OCI-LY3 (cell line): ENCODE measurements around the gene LRRC46.

ENCODE experiments used
- H2AFZ ChIP-seq: fragments of 200-600, 300-600 bp; shearing (Covaris generic); 2 replicates; pipeline ENCODE4 v1.6.0; 2014; ENCODE audit warnings: antibody characterized with exemption, low read depth, low read length
- H3K27ac ChIP-seq: fragments of 200-600, 300-600 bp; sonication (generic); 2 replicates; pipeline ENCODE4 v1.5.1; 2014; ENCODE audit warnings: mild to moderate bottlenecking, low read length, moderate library complexity, mixed read lengths
- H3K27me3 ChIP-seq: fragments of 200-600, 300-600 bp; sonication (generic); 2 replicates; pipeline ENCODE4 v1.6.1; 2014; ENCODE audit warnings: low read depth, low read length, mixed read lengths
- H3K36me3 ChIP-seq: fragments of 200-600, 300-600 bp; sonication (generic); replicated peaks from 2 replicates; pipeline ENCODE3; 2014; ENCODE audit warnings: low read depth, low read length, mixed read lengths
- H3K4me1 ChIP-seq: fragments of 300-600, 200-600 bp; sonication (generic); 2 replicates; pipeline ENCODE4 v1.6.1; 2014; ENCODE audit warnings: low read length, mixed read lengths
- H3K4me2 ChIP-seq: fragments of 200-600, 300-600 bp; sonication (generic); 2 replicates; pipeline ENCODE4 v1.6.1; 2014; ENCODE audit warnings: low read length, mixed read lengths
- H3K4me3 ChIP-seq: fragments of 300-600, 200-600 bp; sonication (generic); 2 replicates; pipeline ENCODE4 v1.5.1; 2014; ENCODE audit warnings: antibody characterized with exemption, mild to moderate bottlenecking, low read length, moderate library complexity
- H3K79me2 ChIP-seq: fragments of 300-600, 200-600 bp; shearing (Covaris generic); 2 replicates; pipeline ENCODE4 v1.6.1; 2014; ENCODE audit warnings: mild to moderate bottlenecking, low read length, mixed read lengths
- H3K9ac ChIP-seq: fragments of 300-600, 200-600 bp; shearing (Covaris generic); 2 replicates; pipeline ENCODE4 v1.6.0; 2014; ENCODE audit warnings: mild to moderate bottlenecking, low read length, moderate library complexity
- H3K9me3 ChIP-seq: fragments of 200-600, 300-600 bp; shearing (Covaris generic); 2 replicates; pipeline ENCODE4 v1.6.1; 2014; ENCODE audit warnings: low read length, mixed read lengths; ENCODE audit not compliant: insufficient read depth
- H4K20me1 ChIP-seq: fragments of 200-600, 300-600 bp; sonication (generic); 2 replicates; pipeline ENCODE4 v1.6.1; 2016; ENCODE audit warnings: low read length, mixed read lengths; ENCODE audit not compliant: insufficient read depth
- EZH2phosphoT487 ChIP-seq: fragments of 200-600 bp; shearing (Covaris generic); IDR thresholded peaks from 2 replicates; pipeline ENCODE4 v1.6.1; 2018; ENCODE audit warnings: antibody characterized with exemption, mixed run types, low read depth
- TF ChIP-seq, protein P1 (sequence below): fragments of 200-600, 300-600 bp; sonication (generic); IDR thresholded peaks from 2 replicates; pipeline ENCODE4 v1.5.1; 2014; ENCODE audit warnings: antibody characterized with exemption, low read length, low read depth

The LRRC46 gene

GRCh38 chr17:47810200-47810821 is 21.2 kb upstream of the LRRC46 start:
- H3K79me2 ChIP-seq, result no peaks in the 10 kb centered on the region
- H3K9me3 ChIP-seq, result no peaks in the 10 kb centered on the region
- H3K27ac ChIP-seq, result no peak overlapping the region
- no peak for TF ChIP-seq EZH2phosphoT487
- TF ChIP-seq, protein P1, sequence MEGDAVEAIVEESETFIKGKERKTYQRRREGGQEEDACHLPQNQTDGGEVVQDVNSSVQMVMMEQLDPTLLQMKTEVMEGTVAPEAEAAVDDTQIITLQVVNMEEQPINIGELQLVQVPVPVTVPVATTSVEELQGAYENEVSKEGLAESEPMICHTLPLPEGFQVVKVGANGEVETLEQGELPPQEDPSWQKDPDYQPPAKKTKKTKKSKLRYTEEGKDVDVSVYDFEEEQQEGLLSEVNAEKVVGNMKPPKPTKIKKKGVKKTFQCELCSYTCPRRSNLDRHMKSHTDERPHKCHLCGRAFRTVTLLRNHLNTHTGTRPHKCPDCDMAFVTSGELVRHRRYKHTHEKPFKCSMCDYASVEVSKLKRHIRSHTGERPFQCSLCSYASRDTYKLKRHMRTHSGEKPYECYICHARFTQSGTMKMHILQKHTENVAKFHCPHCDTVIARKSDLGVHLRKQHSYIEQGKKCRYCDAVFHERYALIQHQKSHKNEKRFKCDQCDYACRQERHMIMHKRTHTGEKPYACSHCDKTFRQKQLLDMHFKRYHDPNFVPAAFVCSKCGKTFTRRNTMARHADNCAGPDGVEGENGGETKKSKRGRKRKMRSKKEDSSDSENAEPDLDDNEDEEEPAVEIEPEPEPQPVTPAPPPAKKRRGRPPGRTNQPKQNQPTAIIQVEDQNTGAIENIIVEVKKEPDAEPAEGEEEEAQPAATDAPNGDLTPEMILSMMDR, result no peak
- no peak overlapping the region for H3K9ac ChIP-seq
- H3K4me2 ChIP-seq, result no peak overlapping the region
- H4K20me1 ChIP-seq, result no peaks in the 10 kb centered on the region
- H2AFZ ChIP-seq, result no peak overlapping the region
- no peaks in the 10 kb centered on the region for H3K4me1 ChIP-seq
- H3K4me3 ChIP-seq, result no peak overlapping the region
- H3K27me3 ChIP-seq, result no peaks in the 10 kb centered on the region
- no peaks in the 10 kb centered on the region for H3K36me3 ChIP-seq

DNA sequence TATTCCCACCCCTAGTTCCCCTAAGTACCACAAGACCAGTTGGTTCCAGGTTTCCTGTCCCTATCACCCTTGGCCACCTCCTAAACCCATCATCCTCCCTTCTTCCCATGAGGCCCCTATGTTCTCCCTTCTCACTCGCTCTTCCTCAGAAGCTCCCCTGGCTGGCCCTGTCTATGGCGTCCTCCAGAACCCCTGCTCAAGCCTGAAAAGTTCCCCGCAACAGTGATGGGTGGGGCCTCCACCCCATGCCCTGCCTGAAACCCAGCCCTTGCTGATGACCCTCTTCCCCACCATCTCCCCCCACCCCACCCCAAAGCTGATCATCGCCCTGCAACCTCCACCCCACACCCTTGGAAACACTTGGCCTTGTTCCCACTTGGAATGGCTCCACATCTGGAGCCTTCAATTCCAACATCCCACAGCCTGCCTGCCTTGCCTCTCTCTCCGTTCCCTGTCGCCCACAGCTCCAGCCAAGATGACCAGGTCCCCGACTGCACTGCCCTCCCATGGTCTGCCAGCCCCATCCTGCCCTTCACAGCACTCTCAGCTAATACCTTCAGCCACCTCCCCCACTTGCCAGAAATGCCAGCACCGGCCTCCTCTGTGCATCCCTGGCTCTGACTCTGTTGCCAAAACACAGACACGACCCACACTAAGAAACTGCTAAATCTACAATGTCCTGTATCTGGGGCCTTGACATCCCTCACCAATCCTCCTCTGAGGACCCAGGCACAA is 20.4 kb upstream of the LRRC46 start:
- H3K27me3 ChIP-seq, result no peaks in the 10 kb centered on the region
- no peaks in the 10 kb centered on the region for H4K20me1 ChIP-seq
- H3K4me2 ChIP-seq, result no peak overlapping the region
- H2AFZ ChIP-seq, result no peak overlapping the region
- H3K9me3 ChIP-seq, result no peaks in the 10 kb centered on the region
- no peak for TF ChIP-seq EZH2phosphoT487
- TF ChIP-seq, protein P1, result no peak
- H3K9ac ChIP-seq, result no peak overlapping the region
- no peak overlapping the region for H3K4me3 ChIP-seq
- H3K36me3 ChIP-seq, result no peaks in the 10 kb centered on the region
- H3K27ac ChIP-seq, result no peak overlapping the region
- no peaks in the 10 kb centered on the region for H3K79me2 ChIP-seq
- H3K4me1 ChIP-seq, result no peaks in the 10 kb centered on the region

- H3K4me1 ChIP-seq, result no peaks in the 10 kb centered on the region
- H3K79me2 ChIP-seq, result no peaks in the 10 kb centered on the region
- no peak overlapping the region for H2AFZ ChIP-seq
- no peak overlapping the region for H3K9ac ChIP-seq
- H3K36me3 ChIP-seq, result no peaks in the 10 kb centered on the region
- TF ChIP-seq, protein P1, result no peak
- TF ChIP-seq EZH2phosphoT487, result no peak
- no peaks in the 10 kb centered on the region for H4K20me1 ChIP-seq
- no peak overlapping the region for H3K4me3 ChIP-seq
- H3K4me2 ChIP-seq, result no peak overlapping the region
- no peaks in the 10 kb centered on the region for H3K27me3 ChIP-seq
- H3K9me3 ChIP-seq, result no peaks in the 10 kb centered on the region
- no peak overlapping the region for H3K27ac ChIP-seq
Measured at GRCh38 chr17:47811709-47812108, 19.8 kb upstream of the LRRC46 start.

DNA sequence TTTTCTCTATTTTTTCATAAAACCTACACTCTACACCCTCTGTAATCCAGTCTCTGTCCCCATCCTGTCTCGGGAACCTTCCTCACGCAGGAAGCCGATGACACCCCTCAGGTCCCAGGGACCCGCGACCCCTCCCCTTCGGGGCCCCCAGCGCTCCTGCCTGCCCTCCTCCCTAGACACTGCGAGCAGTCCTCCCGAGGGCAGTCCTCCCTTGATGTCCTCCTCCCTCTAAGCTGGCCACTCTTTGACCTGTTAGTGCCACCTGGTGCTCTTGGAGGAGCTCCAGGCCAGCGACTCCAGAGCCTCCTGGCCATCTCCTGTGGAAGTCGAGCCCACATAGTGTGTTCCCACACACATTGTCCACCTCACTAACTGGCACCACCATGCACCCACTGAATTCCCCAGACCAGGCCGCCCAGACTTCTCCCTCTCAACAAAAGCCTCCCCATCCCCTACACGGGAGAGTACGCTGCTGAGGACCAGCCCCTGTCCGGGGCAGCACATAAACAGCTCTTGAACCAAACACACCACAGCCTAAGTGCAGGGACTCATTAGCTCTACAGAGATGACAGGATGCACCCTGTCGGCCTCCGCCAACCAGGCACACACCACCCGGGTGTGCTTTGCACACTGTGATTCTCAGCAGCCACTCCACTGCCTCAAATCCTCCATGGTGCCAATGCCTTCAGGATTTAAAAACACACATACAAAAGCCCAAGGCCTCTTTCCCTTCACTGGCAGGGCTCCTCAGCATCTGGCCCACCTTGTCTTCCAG is 19.1 kb upstream of the LRRC46 start:
- Histone ChIP-seq H3K9me3 (no peaks in the 10 kb centered on the region), H3K27me3 (no peaks in the 10 kb centered on the region), H3K9ac (no peak overlapping the region), H3K4me3 (no peak overlapping the region), H3K4me2 (no peak overlapping the region), H4K20me1 (no peaks in the 10 kb centered on the region), H3K4me1 (no peaks in the 10 kb centered on the region), H3K27ac (no peak overlapping the region), H3K36me3 (no peaks in the 10 kb centered on the region), H2AFZ (no peak overlapping the region), H3K79me2 (no peaks in the 10 kb centered on the region)
- TF ChIP-seq, protein P1, result no peak
- TF ChIP-seq EZH2phosphoT487, result no peak
